Measurements from ENCODE around the gene EFEMP1.
"Not testable (repeated sequence)": the region's sequence is repeated elsewhere in the genome, so short reads cannot be mapped to it uniquely, and the experiment has no call there.

EFEMP1 gene

GRCh38 chr2:55831671-55832410, 91.7 kb downstream of the EFEMP1 start:
- DNase-seq (ENCODE audit: low read depth, low spot score), result not testable (repeated sequence)

DNA sequence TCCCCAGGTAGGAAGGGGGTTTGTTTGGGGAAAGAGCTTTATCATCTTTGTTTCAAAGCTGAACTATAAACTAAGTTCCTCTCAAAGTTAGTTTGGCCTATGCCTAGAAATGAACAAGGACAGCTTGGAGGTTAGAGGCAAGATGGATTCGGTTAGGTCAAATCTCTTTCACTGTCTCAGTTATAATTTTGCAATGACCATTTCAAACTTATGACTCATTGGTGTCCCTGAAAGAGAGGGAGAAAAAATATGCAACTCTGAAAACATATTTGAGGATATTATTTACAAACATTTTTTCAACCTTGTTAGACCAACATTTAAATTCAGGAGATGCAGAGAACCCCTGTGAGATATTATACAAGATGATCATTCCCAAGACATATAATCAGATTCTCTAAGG, 95.7 kb downstream of the EFEMP1 start:
- DNase-seq (ENCODE audit: low read depth, low spot score), result no peak

GRCh38 chr2:55827428-55827827, 96.2 kb downstream of the EFEMP1 start:
- not testable (repeated sequence) for DNase-seq (ENCODE audit: low read depth, low spot score)

- DNase-seq (ENCODE audit: low read depth, low spot score), result no peak
These were observed 97.3 kb downstream of the EFEMP1 start for GRCh38 chr2:55826246-55826645.

DNA sequence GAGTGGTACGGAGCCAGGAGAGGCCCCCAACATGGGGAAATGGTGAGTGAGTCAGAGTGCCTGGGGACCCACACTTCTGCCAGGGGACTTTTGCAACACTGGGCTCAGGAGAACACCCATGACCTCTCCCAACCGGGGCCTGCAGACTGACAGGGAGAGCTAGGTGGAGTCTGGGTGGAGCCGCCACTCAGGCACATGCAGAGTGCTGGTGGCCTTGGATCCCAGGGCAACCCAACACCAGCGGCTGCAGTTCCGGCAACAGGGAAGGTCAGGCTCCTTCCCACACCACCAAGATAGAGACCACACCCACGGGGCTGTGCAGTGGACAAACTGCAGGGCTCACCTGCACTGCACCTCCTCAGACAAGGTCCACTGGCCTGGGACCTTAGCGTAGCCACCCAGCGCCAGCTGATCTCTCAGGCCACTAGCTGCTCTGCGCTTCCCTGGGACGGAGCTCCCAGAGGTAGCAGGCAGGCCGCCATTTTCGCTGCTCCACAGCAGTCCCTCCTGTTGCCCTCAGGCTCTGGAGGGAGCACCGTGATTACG, 99.0 kb downstream of the EFEMP1 start:
- no peak for DNase-seq (ENCODE audit: low read depth, low spot score)
